ENCODE measurements around the gene PCDHB16. TPM values are rescaled to one million over a fixed set of nuclear protein-coding genes. Genes with fewer than 3 reads are reported as not detected.
A peak's percentile ranks its signal among the peaks of the same experiment; 100 is the strongest.
"Not testable (repeated sequence)": the region's sequence is repeated elsewhere in the genome, so short reads cannot be mapped to it uniquely, and the experiment has no call there.

Gene PCDHB16
- total RNA-seq, 2 donors from 2014 or later: 9.7 to 14.8 TPM

DNA sequence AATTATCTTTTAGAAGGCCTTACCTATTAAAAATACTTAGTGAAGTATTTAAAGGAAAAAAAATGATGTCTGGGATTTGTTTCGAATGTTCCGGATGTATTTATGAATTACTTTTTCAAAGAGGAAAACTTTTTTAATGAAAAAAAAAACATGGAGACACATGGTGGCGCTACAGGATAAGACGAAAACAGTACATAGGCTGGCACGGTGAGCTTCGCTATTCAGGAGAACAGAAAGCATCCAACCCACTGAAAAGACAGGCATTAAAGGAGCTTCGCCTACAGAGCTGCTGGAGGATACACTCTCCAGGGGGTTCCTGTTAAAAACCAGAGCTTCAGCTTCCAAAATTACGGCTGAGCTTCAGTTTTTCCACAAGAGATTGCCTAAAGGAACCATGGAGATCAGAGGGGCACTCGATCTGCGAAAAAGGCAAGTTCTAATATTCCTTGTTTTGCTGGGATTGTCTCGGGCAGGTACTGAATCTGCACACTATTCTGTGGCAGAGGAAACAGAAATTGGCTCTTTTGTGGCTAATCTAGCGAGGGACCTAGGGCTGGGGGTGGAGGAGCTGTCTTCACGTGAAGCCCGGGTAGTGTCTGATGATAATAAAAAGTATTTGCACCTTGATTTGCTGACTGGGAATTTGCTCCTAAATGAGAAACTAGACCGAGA lies 41.1 kb downstream of the PCDHB16 start, which contains the start of gene PCDHB14:
Gene PCDHB14, plus strand, starts transcription at position 232 of the 672 bp plus-strand sequence. Its CDS starts 163 bp downstream, at position 395.
- peak; percentile 80 for TF ChIP-seq CTCF (conservative IDR thresholded peaks at IDR 0.05)
- no peaks in the 10 kb centered on the region for H3K27me3 ChIP-seq (ENCODE audit: control insufficient read depth, insufficient read depth, low read length, poor library complexity, severe bottlenecking)
- WGBS, 2 experiments (ENCODE audit: insufficient coverage in 1 of 2, insufficient read length in 1 of 2): 48 to 51% methylated on average over 14 to 15 of the region's 15 CpGs
- peak within 1 kb of the TSS; percentile 32 for H3K4me3 Mint-ChIP-seq
- peak within 1 kb of the TSS; percentile 27 for H3K4me3 ChIP-seq (ENCODE audit: low read length)
- H3K4me1 Mint-ChIP-seq: peaks cover 4% of the 10 kb centered on the region
- H3K9me3 Mint-ChIP-seq: peaks cover 17% of the 10 kb centered on the region
- H3K36me3 ChIP-seq (ENCODE audit: control insufficient read depth, insufficient read depth, low read length): no peaks in the 10 kb centered on the region
- H3K27me3 Mint-ChIP-seq (ENCODE audit: insufficient read depth): no peaks in the 10 kb centered on the region
- H3K9ac ChIP-seq (ENCODE audit: extremely low read depth, low read length, poor library complexity, severe bottlenecking): no peak within 1 kb of the TSS
- no peak within 1 kb of the TSS for H3K27ac Mint-ChIP-seq
- peak; percentile 72 for DNase-seq
- no peak within 1 kb of the TSS for H3K27ac ChIP-seq (ENCODE audit: low read depth, low read length)
- H3K4me1 ChIP-seq (ENCODE audit: control insufficient read depth, insufficient read depth, low read length): no peaks in the 10 kb centered on the region
- peaks cover 5% of the 10 kb centered on the region for H3K36me3 Mint-ChIP-seq (ENCODE audit: low read depth)
- peaks cover 11% of the 10 kb centered on the region for H3K9me3 ChIP-seq (ENCODE audit: control insufficient read depth, low read length)

DNA sequence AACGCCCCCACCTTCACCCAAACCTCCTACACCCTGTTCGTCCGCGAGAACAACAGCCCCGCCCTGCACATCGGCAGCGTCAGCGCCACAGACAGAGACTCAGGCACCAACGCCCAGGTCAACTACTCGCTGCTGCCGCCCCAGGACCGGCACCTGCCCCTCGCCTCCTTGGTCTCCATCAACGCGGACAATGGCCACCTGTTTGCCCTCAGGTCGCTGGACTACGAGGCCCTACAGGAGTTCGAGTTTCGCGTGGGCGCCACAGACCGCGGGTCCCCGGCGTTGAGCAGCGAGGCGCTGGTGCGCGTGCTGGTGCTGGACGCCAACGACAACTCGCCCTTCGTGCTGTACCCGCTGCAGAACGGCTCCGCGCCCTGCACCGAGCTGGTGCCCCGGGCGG lies 42.7 kb downstream of the PCDHB16 start:
- not testable (repeated sequence) for H3K4me3 ChIP-seq (ENCODE audit: low read length); H3K27me3 Mint-ChIP-seq (ENCODE audit: insufficient read depth); DNase-seq; H3K4me1 Mint-ChIP-seq; H3K4me3 Mint-ChIP-seq; H3K27me3 ChIP-seq (ENCODE audit: control insufficient read depth, insufficient read depth, low read length, poor library complexity, severe bottlenecking); H3K9me3 ChIP-seq (ENCODE audit: control insufficient read depth, low read length); H3K9ac ChIP-seq (ENCODE audit: extremely low read depth, low read length, poor library complexity, severe bottlenecking); H3K36me3 ChIP-seq (ENCODE audit: control insufficient read depth, insufficient read depth, low read length); H3K36me3 Mint-ChIP-seq (ENCODE audit: low read depth); H3K4me1 ChIP-seq (ENCODE audit: control insufficient read depth, insufficient read depth, low read length); H3K27ac ChIP-seq (ENCODE audit: low read depth, low read length); H3K27ac Mint-ChIP-seq
- peaks cover 15% of the 10 kb centered on the region for H3K9me3 Mint-ChIP-seq
- WGBS, 2 experiments (ENCODE audit: insufficient coverage in 1 of 2, insufficient read length in 1 of 2): 95 to 100% methylated on average over 2 to 26 of the region's 40 CpGs

GRCh38 chr5:141225421-141225820 lies 43.2 kb downstream of the PCDHB16 start:
- H3K27me3 Mint-ChIP-seq (ENCODE audit: insufficient read depth); H3K4me1 ChIP-seq (ENCODE audit: control insufficient read depth, insufficient read depth, low read length); H3K9ac ChIP-seq (ENCODE audit: extremely low read depth, low read length, poor library complexity, severe bottlenecking); H3K27ac Mint-ChIP-seq; H3K27me3 ChIP-seq (ENCODE audit: control insufficient read depth, insufficient read depth, low read length, poor library complexity, severe bottlenecking); H3K27ac ChIP-seq (ENCODE audit: low read depth, low read length); DNase-seq; H3K9me3 ChIP-seq (ENCODE audit: control insufficient read depth, low read length); H3K4me1 Mint-ChIP-seq; H3K36me3 Mint-ChIP-seq (ENCODE audit: low read depth); H3K36me3 ChIP-seq (ENCODE audit: control insufficient read depth, insufficient read depth, low read length); H3K4me3 ChIP-seq (ENCODE audit: low read length); H3K4me3 Mint-ChIP-seq: not testable (repeated sequence)
- H3K9me3 Mint-ChIP-seq: peaks cover 15% of the 10 kb centered on the region
- 90 to 94% methylated on average over 7 to 27 of the region's 30 CpGs for WGBS, 2 experiments (ENCODE audit: insufficient coverage in 1 of 2, insufficient read length in 1 of 2)

GRCh38 chr5:141234109-141234667 lies 52.0 kb downstream of the PCDHB16 start:
- H3K9me3 Mint-ChIP-seq: peaks cover 25% of the 10 kb centered on the region
- peaks cover 12% of the 10 kb centered on the region for H3K27me3 Mint-ChIP-seq (ENCODE audit: insufficient read depth)
- no peak overlapping the region for H3K27ac ChIP-seq (ENCODE audit: low read depth, low read length)
- TF ChIP-seq CTCF (conservative IDR thresholded peaks at IDR 0.05): peak; percentile 77
- H3K27me3 ChIP-seq (ENCODE audit: control insufficient read depth, insufficient read depth, low read length, poor library complexity, severe bottlenecking): no peaks in the 10 kb centered on the region
- H3K36me3 ChIP-seq (ENCODE audit: control insufficient read depth, insufficient read depth, low read length): no peaks in the 10 kb centered on the region
- H3K9me3 ChIP-seq (ENCODE audit: control insufficient read depth, low read length): peaks cover 41% of the 10 kb centered on the region
- peak overlapping the region; percentile 67 for H3K27ac Mint-ChIP-seq
- H3K9ac ChIP-seq (ENCODE audit: extremely low read depth, low read length, poor library complexity, severe bottlenecking): no peak overlapping the region
- no peaks in the 10 kb centered on the region for H3K4me1 ChIP-seq (ENCODE audit: control insufficient read depth, insufficient read depth, low read length)
- no peaks in the 10 kb centered on the region for H3K4me1 Mint-ChIP-seq
- peaks cover 12% of the 10 kb centered on the region for H3K36me3 Mint-ChIP-seq (ENCODE audit: low read depth)
- peak overlapping the region; percentile 60 for H3K4me3 Mint-ChIP-seq
- 87 to 88% methylated on average over 13 to 14 of the region's 15 CpGs for WGBS, 2 experiments (ENCODE audit: insufficient coverage in 1 of 2, insufficient read length in 1 of 2)
- DNase-seq: no peak
- no peak overlapping the region for H3K4me3 ChIP-seq (ENCODE audit: low read length)

Other genes starting within 250 kb of the PCDHB16 start
- 1 to 10 TPM in 1 of 2 donors, under 1 TPM in 1; 0.49 to 2.4 TPM for gene PCDHAC2, start 215.9 kb upstream of the PCDHB16 start, total RNA-seq
- gene PCDHB1, start 131.0 kb upstream of the PCDHB16 start, total RNA-seq: under 1 TPM in 1 of 2 donors, not detected in 1; 0.04 TPM
- 10 to 100 TPM; 28.4 to 32.1 TPM for gene PCDHB2, start 87.8 kb upstream of the PCDHB16 start, total RNA-seq
- 10 to 100 TPM in 1 of 2 donors, 1 to 10 TPM in 1; 4.3 to 17.7 TPM for gene PCDHB3, start 81.9 kb upstream of the PCDHB16 start, total RNA-seq
- 1 to 10 TPM; 1.7 to 3.3 TPM for gene PCDHB4, start 60.6 kb upstream of the PCDHB16 start, total RNA-seq
- 10 to 100 TPM in 1 of 2 donors, 1 to 10 TPM in 1; 2.4 to 43.5 TPM for gene PCDHB5, start 47.2 kb upstream of the PCDHB16 start, total RNA-seq
- gene PCDHB6, start 32.3 kb upstream of the PCDHB16 start, total RNA-seq: 1 to 10 TPM in 1 of 2 donors, under 1 TPM in 1; 0.66 to 2.0 TPM
- gene PCDHB7, start 9.7 kb upstream of the PCDHB16 start, total RNA-seq: under 1 TPM; 0.42 to 0.75 TPM
- gene PCDHB8, start 4.6 kb upstream of the PCDHB16 start, total RNA-seq: 1 to 10 TPM in 1 of 2 donors, under 1 TPM in 1; 0.71 to 3.6 TPM
- gene PCDHB9, start 4.8 kb downstream of the PCDHB16 start, total RNA-seq: 1 to 10 TPM; 3.2 to 5.1 TPM
- gene PCDHB10, start 10.0 kb downstream of the PCDHB16 start, total RNA-seq: 1 to 10 TPM; 2.9 to 3.5 TPM
- 1 to 10 TPM; 2.6 to 4.7 TPM for gene PCDHB11, start 17.2 kb downstream of the PCDHB16 start, total RNA-seq
- gene PCDHB12, start 26.3 kb downstream of the PCDHB16 start, total RNA-seq: 1 to 10 TPM; 1.6 to 5.0 TPM
- 1 to 10 TPM; 1.8 to 3.3 TPM for gene PCDHB13, start 31.5 kb downstream of the PCDHB16 start, total RNA-seq
- gene PCDHB14, start 41.0 kb downstream of the PCDHB16 start, total RNA-seq: 1 to 10 TPM; 2.6 to 2.8 TPM
- gene PCDHB15, start 63.0 kb downstream of the PCDHB16 start, total RNA-seq: 1 to 10 TPM; 3.7 to 9.8 TPM
- under 1 TPM; 0.55 to 0.68 TPM for gene SLC25A2, start 121.7 kb downstream of the PCDHB16 start, total RNA-seq
- 10 to 100 TPM; 85.4 to 99.0 TPM for gene TAF7, start 138.4 kb downstream of the PCDHB16 start, total RNA-seq
- 1 to 10 TPM in 1 of 2 donors, under 1 TPM in 1; 0.38 to 2.2 TPM for gene PCDHGA1, start 148.1 kb downstream of the PCDHB16 start, total RNA-seq
- gene PCDHGA2, start 156.4 kb downstream of the PCDHB16 start, total RNA-seq: 1 to 10 TPM in 1 of 2 donors, under 1 TPM in 1; 0.09 to 2.0 TPM
- 1 to 10 TPM in 1 of 2 donors, not detected in 1; 4.3 TPM for gene PCDHGA3, start 161.4 kb downstream of the PCDHB16 start, total RNA-seq
- 1 to 10 TPM; 1.4 to 6.6 TPM for gene PCDHGB1, start 167.7 kb downstream of the PCDHB16 start, total RNA-seq
- gene PCDHGA4, start 172.6 kb downstream of the PCDHB16 start, total RNA-seq: 1 to 10 TPM in 1 of 2 donors, under 1 TPM in 1; 0.86 to 5.0 TPM
- gene PCDHGB2, start 177.6 kb downstream of the PCDHB16 start, total RNA-seq: 1 to 10 TPM; 1.6 to 5.2 TPM
- gene PCDHGA5, start 181.8 kb downstream of the PCDHB16 start, total RNA-seq: 1 to 10 TPM in 1 of 2 donors, under 1 TPM in 1; 0.51 to 3.0 TPM
- 1 to 10 TPM in 1 of 2 donors, under 1 TPM in 1; 0.40 to 4.6 TPM for gene PCDHGB3, start 187.9 kb downstream of the PCDHB16 start, total RNA-seq
- 1 to 10 TPM in 1 of 2 donors, under 1 TPM in 1; 0.55 to 3.8 TPM for gene PCDHGA6, start 191.5 kb downstream of the PCDHB16 start, total RNA-seq
- 1 to 10 TPM in 1 of 2 donors, under 1 TPM in 1; 0.40 to 1.9 TPM for gene PCDHGA7, start 200.4 kb downstream of the PCDHB16 start, total RNA-seq
- gene PCDHGB4, start 205.3 kb downstream of the PCDHB16 start, total RNA-seq: 10 to 100 TPM; 10.7 to 13.9 TPM
- gene PCDHGA8, start 210.2 kb downstream of the PCDHB16 start, total RNA-seq: 1 to 10 TPM; 1.1 to 3.0 TPM
- gene PCDHGB5, start 215.6 kb downstream of the PCDHB16 start, total RNA-seq: 10 to 100 TPM in 1 of 2 donors, 1 to 10 TPM in 1; 1.3 to 17.3 TPM
- 1 to 10 TPM in 1 of 2 donors, under 1 TPM in 1; 0.89 to 7.3 TPM for gene PCDHGA9, start 220.4 kb downstream of the PCDHB16 start, total RNA-seq
- gene PCDHGB6, start 225.6 kb downstream of the PCDHB16 start, total RNA-seq: 10 to 100 TPM in 1 of 2 donors, 1 to 10 TPM in 1; 8.3 to 10.8 TPM
- gene PCDHGA10, start 230.6 kb downstream of the PCDHB16 start, total RNA-seq: 10 to 100 TPM in 1 of 2 donors, 1 to 10 TPM in 1; 3.2 to 20.7 TPM
- gene PCDHGB7, start 235.3 kb downstream of the PCDHB16 start, total RNA-seq: 10 to 100 TPM; 15.3 to 19.3 TPM
- 10 to 100 TPM in 1 of 2 donors, 1 to 10 TPM in 1; 8.5 to 10.6 TPM for gene PCDHGA11, start 238.7 kb downstream of the PCDHB16 start, total RNA-seq
- 1 to 10 TPM; 1.4 to 4.1 TPM for gene PCDHGA12, start 248.1 kb downstream of the PCDHB16 start, total RNA-seq